ENCODE measurements around the gene RSL1D1. TPM values are rescaled to one million over a fixed set of nuclear protein-coding genes. Genes with fewer than 3 reads are reported as not detected.

Gene RSL1D1
- total RNA-seq, result 47.3 TPM

GRCh38 chr16:11851294-11852091 is at the start of gene RSL1D1:
RSL1D1 (minus strand) TSS chr16:11851542; CDS start chr16:11851512, 30 bp downstream.

GRCh38 chr16:11797166-11797956 is 54.0 kb downstream of the RSL1D1 start, which contains the start of gene ZC3H7A:
ZC3H7A (minus strand) TSS chr16:11797258; CDS start chr16:11782354, 14,904 bp downstream.

Other genes starting within 250 kb of the RSL1D1 start
- 184 TPM for gene SNN, start 183.1 kb downstream of the RSL1D1 start, total RNA-seq
- 21.9 TPM for gene TXNDC11, start 108.7 kb downstream of the RSL1D1 start, total RNA-seq
- 53.5 TPM for gene ZC3H7A, start 54.3 kb downstream of the RSL1D1 start, total RNA-seq
- 71.3 TPM for gene GSPT1, start 64.4 kb upstream of the RSL1D1 start, total RNA-seq
- gene NPIPB2, start 90.5 kb upstream of the RSL1D1 start, total RNA-seq, result 3.9 TPM
- gene TNFRSF17, start 113.7 kb upstream of the RSL1D1 start, total RNA-seq, result 3.9 TPM
- gene SNX29, start 125.2 kb upstream of the RSL1D1 start, total RNA-seq, result 22.4 TPM